ENCODE data around the gene TNS1.

GRCh38 chr2:217827430-217828201 lies 175.2 kb downstream of the TNS1 start:
- peak in 1 of 2 donors; percentile 58 for TF ChIP-seq EP300 (IDR thresholded peaks at IDR 0.05)
- TF ChIP-seq CTCF (IDR thresholded peaks at IDR 0.05) = no peak
- no peak for TF ChIP-seq POLR2A (IDR thresholded peaks at IDR 0.05)

All from tibial nerve (tissue), 4 donors.